Neural crest cell (in vitro differentiated cells): ENCODE results near the gene PPP2R2D. TPM values are rescaled to one million over a fixed set of nuclear protein-coding genes. Genes with fewer than 3 reads are reported as not detected.
A peak's percentile ranks its signal among the peaks of the same experiment; 100 is the strongest.

Source experiments
- DNase-seq: peaks from one replicate; pipeline ENCODE4 v3.0.0; 2021; ENCODE audit warnings: low read depth, mixed read lengths, low spot score
- H3K27ac Mint-ChIP-seq: one replicate; pipeline ENCODE4 v1.8.0; 2021; ENCODE audit warnings: mild to moderate bottlenecking, mixed read lengths; ENCODE audit not compliant: unreplicated experiment
- H3K27me3 Mint-ChIP-seq: 2 replicates; pipeline ENCODE4 v1.8.0; 2021; ENCODE audit warnings: low read depth, mild to moderate bottlenecking, mixed read lengths
- H3K36me3 Mint-ChIP-seq: 2 replicates; pipeline ENCODE4 v1.8.0; 2021; ENCODE audit warnings: low read depth, mild to moderate bottlenecking, mixed read lengths
- H3K4me1 Mint-ChIP-seq: 2 replicates; pipeline ENCODE4 v1.8.0; 2021; ENCODE audit warnings: mixed read lengths
- H3K4me3 Mint-ChIP-seq: one replicate; pipeline ENCODE4 v1.8.0; 2021; ENCODE audit warnings: mild to moderate bottlenecking, mixed read lengths
- H3K9me3 Mint-ChIP-seq: 2 replicates; pipeline ENCODE4 v1.8.0; 2021; ENCODE audit warnings: mixed read lengths
- CTCF ChIP-seq: fragments of 200-600 bp; sonication (generic); conservative IDR thresholded peaks from 2 replicates; pipeline ENCODE4 v1.5.0; 2021; ENCODE audit warnings: antibody characterized with exemption, mild to moderate bottlenecking
- total RNA-seq: library from RNA; stranded (reverse); gene quantifications from 2 replicates; pipeline ENCODE4 v1.2.1, GENCODE V29; 2021

Gene PPP2R2D
- total RNA-seq, 1 donor from 2014 or later = 39.3 TPM

- H3K4me3 Mint-ChIP-seq = no peak overlapping the region
- no peak overlapping the region for H3K27ac Mint-ChIP-seq
These were observed 14.6 kb upstream of the PPP2R2D start for GRCh38 chr10:131886237-131886636.

GRCh38 chr10:131888186-131888604, 12.6 kb upstream of the PPP2R2D start:
- H3K36me3 Mint-ChIP-seq = no peaks in the 10 kb centered on the region
- H3K9me3 Mint-ChIP-seq = no peaks in the 10 kb centered on the region
- DNase-seq = no peak
- TF ChIP-seq CTCF = no peak
- H3K4me3 Mint-ChIP-seq = no peak overlapping the region
- no peak overlapping the region for H3K27ac Mint-ChIP-seq
- H3K4me1 Mint-ChIP-seq = peaks cover 10% of the 10 kb centered on the region
- peaks cover 10% of the 10 kb centered on the region for H3K27me3 Mint-ChIP-seq

More at GRCh38 chr10:131886237-131886636, 14.6 kb upstream of the PPP2R2D start:
- Mint-ChIP-seq H3K9me3 (no peaks in the 10 kb centered on the region), H3K36me3 (no peaks in the 10 kb centered on the region), H3K4me1 (peaks cover 10% of the 10 kb centered on the region), H3K27me3 (peaks cover 2% of the 10 kb centered on the region)
- DNase-seq = no peak
- TF ChIP-seq CTCF = no peak

DNA sequence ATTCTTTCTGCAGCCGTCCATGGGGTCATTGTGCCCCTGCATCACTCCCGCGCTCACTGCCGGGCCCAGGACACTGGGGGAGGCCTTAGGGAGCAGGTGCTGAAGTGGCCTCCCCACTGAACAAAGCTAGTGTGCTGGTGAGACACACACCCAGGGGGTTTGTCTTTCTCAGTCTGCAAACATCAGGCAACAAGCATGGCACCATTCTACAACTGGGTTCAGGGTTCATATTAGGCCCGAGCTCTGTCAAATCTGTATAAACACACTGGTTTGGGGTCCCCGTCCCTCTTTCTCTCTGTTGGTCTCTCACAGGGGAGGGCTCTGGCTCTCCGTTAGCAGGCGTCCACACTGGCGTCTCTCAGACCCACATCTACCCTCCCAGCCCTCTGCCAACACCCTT, 11.1 kb upstream of the PPP2R2D start:
- Mint-ChIP-seq H3K27me3 (peaks cover 11% of the 10 kb centered on the region), H3K4me1 (peaks cover 10% of the 10 kb centered on the region)

DNA sequence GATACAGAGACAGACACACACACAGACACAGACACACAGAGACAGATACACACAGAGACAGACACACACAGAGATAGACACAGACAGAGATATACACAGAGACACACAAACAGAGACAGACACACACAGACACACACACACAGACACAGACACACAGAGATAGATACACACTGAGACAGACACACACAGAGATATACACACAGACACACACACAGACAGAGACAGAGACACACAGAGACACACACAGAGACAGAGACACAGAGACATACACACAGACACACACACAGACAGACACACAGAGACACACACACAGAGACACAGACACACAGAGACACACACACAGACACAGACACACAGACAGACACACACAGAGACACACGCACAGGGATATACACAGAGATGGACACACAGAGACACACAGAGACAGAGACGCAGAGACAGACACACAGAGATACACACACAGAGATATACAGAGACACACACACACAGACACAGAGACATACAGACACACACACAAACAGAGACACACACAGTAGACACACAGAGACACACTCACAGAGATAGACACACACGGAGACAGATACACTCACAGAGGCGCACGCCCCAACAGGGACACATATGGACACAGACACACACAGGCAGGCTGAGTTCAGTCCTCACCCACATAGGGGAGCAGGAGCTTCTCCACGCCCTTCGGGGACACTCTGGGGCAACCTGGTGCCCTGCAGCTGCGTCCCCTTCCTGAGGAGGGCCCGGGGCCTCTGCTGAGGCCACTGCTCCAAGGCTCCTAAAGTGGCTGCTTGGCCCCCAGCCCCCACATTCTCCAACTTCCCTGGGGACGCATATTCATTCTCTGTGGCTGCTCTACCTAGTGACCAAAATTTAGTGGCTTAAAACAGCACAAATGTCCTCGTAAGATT, 10.3 kb upstream of the PPP2R2D start:
- H3K4me1 Mint-ChIP-seq = peaks cover 8% of the 10 kb centered on the region
- no peak for DNase-seq
- no peak overlapping the region for H3K4me3 Mint-ChIP-seq
- H3K27me3 Mint-ChIP-seq = peaks cover 16% of the 10 kb centered on the region
- TF ChIP-seq CTCF = no peak
- no peak overlapping the region for H3K27ac Mint-ChIP-seq
- no peaks in the 10 kb centered on the region for H3K36me3 Mint-ChIP-seq
- no peaks in the 10 kb centered on the region for H3K9me3 Mint-ChIP-seq

More for the DNA sequence above, 11.1 kb upstream of the PPP2R2D start:
- Mint-ChIP-seq H3K4me3 (no peak overlapping the region), H3K9me3 (no peaks in the 10 kb centered on the region), H3K36me3 (no peaks in the 10 kb centered on the region), H3K27ac (no peak overlapping the region)
- no peak for DNase-seq
- no peak for TF ChIP-seq CTCF

DNA sequence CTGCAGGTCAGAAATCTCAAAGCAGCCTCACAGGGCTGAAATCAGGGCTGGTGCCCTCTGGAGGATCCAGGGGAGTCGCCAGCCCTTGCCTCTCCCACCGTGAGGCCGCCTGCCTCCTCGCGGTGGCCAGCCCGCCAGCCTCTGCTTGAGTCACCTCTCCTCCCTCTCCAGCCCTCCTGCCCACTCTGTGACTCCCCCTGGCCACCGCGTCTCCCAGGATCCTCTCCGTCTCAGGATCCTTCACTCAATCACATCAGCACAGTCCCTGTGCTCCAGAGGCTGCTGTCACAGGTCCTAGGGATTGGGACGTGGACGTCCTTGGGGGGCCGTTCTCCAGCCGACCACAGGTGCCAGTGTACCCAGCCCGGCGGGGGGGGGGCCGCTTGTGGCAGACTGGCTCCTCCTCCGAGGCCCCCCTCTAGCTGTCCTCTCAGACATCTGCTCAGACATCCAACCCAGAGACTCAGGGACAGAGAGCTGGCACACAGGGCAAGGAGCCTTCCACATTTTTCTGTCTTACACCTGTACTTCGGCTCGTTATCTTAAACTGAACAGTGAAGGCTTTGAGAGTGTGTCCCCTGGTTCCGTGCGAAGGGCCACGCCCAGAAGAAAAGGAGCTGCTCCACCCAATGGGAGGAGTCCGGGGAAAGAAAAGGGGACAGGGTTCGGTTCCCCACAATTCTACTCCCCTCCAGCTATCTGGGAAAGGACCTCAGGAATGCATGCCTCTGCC, 9.4 kb upstream of the PPP2R2D start:
- peak; percentile 25 for DNase-seq
- H3K27ac Mint-ChIP-seq = no peak overlapping the region
- peak; percentile 18 for TF ChIP-seq CTCF
- no peak overlapping the region for H3K4me3 Mint-ChIP-seq
- peaks cover 2% of the 10 kb centered on the region for H3K4me1 Mint-ChIP-seq
- H3K9me3 Mint-ChIP-seq = no peaks in the 10 kb centered on the region
- no peaks in the 10 kb centered on the region for H3K36me3 Mint-ChIP-seq
- H3K27me3 Mint-ChIP-seq = peaks cover 15% of the 10 kb centered on the region
